Measurements from ENCODE around the gene CD38.

Gene CD38

GRCh38 chr4:15884666-15885065 lies 106.5 kb downstream of the CD38 start:
- TF ChIP-seq SETDB1 (IDR thresholded peaks at IDR 0.05; ENCODE audit: insufficient read length, low read length) (no peak), OSR2 (tag by site-specific recombination; IDR thresholded peaks at IDR 0.05) (no peak), ZNF664 (tag by site-specific recombination; IDR thresholded peaks at IDR 0.05) (no peak), ZNF777 (tag by site-specific recombination; IDR thresholded peaks at IDR 0.05; ENCODE audit: borderline replicate concordance) (no peak), SP3 (tag by site-specific recombination; IDR thresholded peaks at IDR 0.05) (no peak), ZNF335 (tag by site-specific recombination; conservative IDR thresholded peaks at IDR 0.05) (no peak), ZNF580 (tag by site-specific recombination; IDR thresholded peaks at IDR 0.05) (no peak), ZNF629 (tag by site-specific recombination; IDR thresholded peaks at IDR 0.05) (no peak), ZNF548 (tag by site-specific recombination; IDR thresholded peaks at IDR 0.05) (no peak), PRDM2 (tag by site-specific recombination; IDR thresholded peaks at IDR 0.05; ENCODE audit: borderline replicate concordance) (no peak), ZFP41 (tag by site-specific recombination; IDR thresholded peaks at IDR 0.05; ENCODE audit: borderline replicate concordance) (no peak), BCL6B (tag by site-specific recombination; IDR thresholded peaks at IDR 0.05) (no peak)
- Histone ChIP-seq H3K4me3 (ENCODE audit: low read depth, low read length) (no peak overlapping the region), H3K27ac (ENCODE audit: extremely low read depth, low read depth, low read length) (no peak overlapping the region), H3K9me3 (ENCODE audit: control insufficient read depth, insufficient read depth, low read depth, low read length) (no peaks in the 10 kb centered on the region), H3K4me1 (ENCODE audit: control insufficient read depth, insufficient read depth, low read length) (no peaks in the 10 kb centered on the region), H3K36me3 (ENCODE audit: control insufficient read depth in 2 of 2, insufficient read depth in 1 of 2, low read length in 2 of 2) (no peaks in the 10 kb centered on the region)
- POLR2A ChIA-PET, result no interaction called here
- CTCF ChIA-PET, result no interaction called here

GRCh38 chr4:15885422-15885821 lies 107.3 kb downstream of the CD38 start:
- CTCF ChIA-PET, result no interaction called here
- Histone ChIP-seq H3K9me3 (ENCODE audit: control insufficient read depth, insufficient read depth, low read depth, low read length) (no peaks in the 10 kb centered on the region), H3K27ac (ENCODE audit: extremely low read depth, low read depth, low read length) (no peak overlapping the region), H3K4me3 (ENCODE audit: low read depth, low read length) (no peak overlapping the region), H3K36me3 (ENCODE audit: control insufficient read depth in 2 of 2, insufficient read depth in 1 of 2, low read length in 2 of 2) (no peaks in the 10 kb centered on the region), H3K4me1 (ENCODE audit: control insufficient read depth, insufficient read depth, low read length) (no peaks in the 10 kb centered on the region)
- POLR2A ChIA-PET, result no interaction called here
- no peak for TF ChIP-seq ZNF510 (tag by site-specific recombination; IDR thresholded peaks at IDR 0.05; ENCODE audit: insufficient replicate concordance)
- TF ChIP-seq ZXDB (tag by site-specific recombination; IDR thresholded peaks at IDR 0.05), result no peak
- no peak for TF ChIP-seq ZNF777 (tag by site-specific recombination; IDR thresholded peaks at IDR 0.05; ENCODE audit: borderline replicate concordance)
- TF ChIP-seq WT1 (tag by site-specific recombination; IDR thresholded peaks at IDR 0.05), result no peak
- no peak for TF ChIP-seq KLF8 (tag by site-specific recombination; IDR thresholded peaks at IDR 0.05)
- TF ChIP-seq ZNF518A (tag by site-specific recombination; conservative IDR thresholded peaks at IDR 0.05; ENCODE audit: low read depth), result no peak
- no peak for TF ChIP-seq ZNF211 (tag by site-specific recombination; IDR thresholded peaks at IDR 0.05; ENCODE audit: low read depth)
- no peak for TF ChIP-seq ZNF548 (tag by site-specific recombination; IDR thresholded peaks at IDR 0.05)
- TF ChIP-seq ZNF10 (tag by site-specific recombination; IDR thresholded peaks at IDR 0.05), result no peak
- no peak for TF ChIP-seq HOXC10 (CRISPR knock-in tag; IDR thresholded peaks at IDR 0.05)
- TF ChIP-seq ZBTB17 (tag by site-specific recombination; IDR thresholded peaks at IDR 0.05), result no peak
- TF ChIP-seq, protein P1, sequence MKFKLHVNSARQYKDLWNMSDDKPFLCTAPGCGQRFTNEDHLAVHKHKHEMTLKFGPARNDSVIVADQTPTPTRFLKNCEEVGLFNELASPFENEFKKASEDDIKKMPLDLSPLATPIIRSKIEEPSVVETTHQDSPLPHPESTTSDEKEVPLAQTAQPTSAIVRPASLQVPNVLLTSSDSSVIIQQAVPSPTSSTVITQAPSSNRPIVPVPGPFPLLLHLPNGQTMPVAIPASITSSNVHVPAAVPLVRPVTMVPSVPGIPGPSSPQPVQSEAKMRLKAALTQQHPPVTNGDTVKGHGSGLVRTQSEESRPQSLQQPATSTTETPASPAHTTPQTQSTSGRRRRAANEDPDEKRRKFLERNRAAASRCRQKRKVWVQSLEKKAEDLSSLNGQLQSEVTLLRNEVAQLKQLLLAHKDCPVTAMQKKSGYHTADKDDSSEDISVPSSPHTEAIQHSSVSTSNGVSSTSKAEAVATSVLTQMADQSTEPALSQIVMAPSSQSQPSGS (tag by site-specific recombination; IDR thresholded peaks at IDR 0.05; ENCODE audit: low read depth), result no peak
- TF ChIP-seq ZNF600 (tag by site-specific recombination; IDR thresholded peaks at IDR 0.05), result no peak

Measured in HEK293 (cell line).